PFSK-1 (cell line): ENCODE measurements around the gene KATNBL1.

Experiments used
- POLR2AphosphoS5 ChIP-seq: IDR thresholded peaks from 2 replicates; pipeline ENCODE4 v1.6.1; 2012; ENCODE audit warnings: low read depth, mild to moderate bottlenecking, control low read depth, low read length, moderate library complexity
- TAF1 ChIP-seq: IDR thresholded peaks from 2 replicates; pipeline ENCODE4 v1.6.1; 2012; ENCODE audit warnings: low read length, control low read depth, borderline replicate concordance; ENCODE audit not compliant: insufficient read depth

DNA sequence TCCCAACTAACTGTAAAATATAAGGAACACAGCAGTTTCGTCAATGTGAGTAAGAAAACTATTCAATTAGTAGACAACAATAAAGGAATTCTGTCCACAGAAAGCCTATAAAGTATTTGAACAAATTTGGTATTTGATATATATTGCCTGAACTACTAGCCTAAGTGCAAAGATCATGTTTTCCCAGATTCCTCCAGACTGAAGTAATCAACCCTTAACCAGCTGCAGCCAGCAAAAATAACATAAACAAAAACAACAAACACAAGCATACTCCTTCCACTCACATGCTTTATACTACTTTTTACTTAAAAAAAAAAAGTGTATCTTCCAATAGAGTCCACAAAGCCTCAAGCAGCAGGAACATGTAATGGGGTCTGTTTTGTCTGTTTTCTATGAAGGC lies 84.0 kb downstream of the KATNBL1 start:
- TF ChIP-seq POLR2AphosphoS5, result no peak
- no peak for TF ChIP-seq TAF1
